GM21515 (cell line): Measurements from ENCODE around the gene ST3GAL5.
"Not testable (repeated sequence)": the region's sequence is repeated elsewhere in the genome, so short reads cannot be mapped to it uniquely, and the experiment has no call there.

Experiments used
- ATAC-seq: cut with Tn5 transposase; IDR thresholded peaks from one replicate; pipeline ENCODE4 v1.9.1; 2021; ENCODE audit not compliant: unreplicated experiment

Gene ST3GAL5

GRCh38 chr2:85894554-85895278 lies 5.9 kb upstream of the ST3GAL5 start:
- ATAC-seq, result not testable (repeated sequence)

GRCh38 chr2:85893428-85894258 lies 4.9 kb upstream of the ST3GAL5 start:
- no peak for ATAC-seq

- no peak for ATAC-seq
Observed at GRCh38 chr2:85892216-85892944, 3.6 kb upstream of the ST3GAL5 start.

GRCh38 chr2:85890522-85891176 lies 1.9 kb upstream of the ST3GAL5 start:
- no peak for ATAC-seq

GRCh38 chr2:85889627-85890281 lies 964 bp upstream of the ST3GAL5 start:
- no peak for ATAC-seq

GRCh38 chr2:85888020-85888683 lies 638 bp downstream of the ST3GAL5 start:
- ATAC-seq, result no peak

- no peak for ATAC-seq
Observed at GRCh38 chr2:85887566-85888019, 1.2 kb downstream of the ST3GAL5 start.

- ATAC-seq, result no peak
Observed at GRCh38 chr2:85886590-85886989, 2.2 kb downstream of the ST3GAL5 start.

GRCh38 chr2:85886141-85886540 lies 2.6 kb downstream of the ST3GAL5 start:
- no peak for ATAC-seq

- ATAC-seq, result not testable (repeated sequence)
Observed at GRCh38 chr2:85881781-85882180, 7.0 kb downstream of the ST3GAL5 start.

- ATAC-seq, result not testable (repeated sequence)
Observed at GRCh38 chr2:85880716-85881328, 8.0 kb downstream of the ST3GAL5 start.

- ATAC-seq, result no peak
Observed at GRCh38 chr2:85878719-85879370, 9.9 kb downstream of the ST3GAL5 start.

GRCh38 chr2:85875350-85876050 lies 13.3 kb downstream of the ST3GAL5 start:
- ATAC-seq, result no peak

- no peak for ATAC-seq
Observed at GRCh38 chr2:85873679-85874078, 15.1 kb downstream of the ST3GAL5 start.

- no peak for ATAC-seq
Observed at GRCh38 chr2:85872536-85873161, 16.1 kb downstream of the ST3GAL5 start.

GRCh38 chr2:85871494-85872164 lies 17.2 kb downstream of the ST3GAL5 start:
- ATAC-seq, result no peak

GRCh38 chr2:85868822-85869221 lies 20.0 kb downstream of the ST3GAL5 start:
- ATAC-seq, result no peak
